HEK293 (cell line): Measurements from ENCODE around the gene OXSM.

ENCODE experiments used
- CTCF ChIP-seq: fragments of 450-650 bp; formaldehyde crosslinking; IDR thresholded peaks from 2 replicates; pipeline ENCODE4 v1.5.1; 2016; ENCODE audit warnings: missing biosample characterization, missing genetic modification characterization
- SETDB1 ChIP-seq: IDR thresholded peaks from one replicate; pipeline ENCODE4 v1.6.1; 2017; ENCODE audit warnings: mild to moderate bottlenecking, low read length, moderate library complexity, mixed read lengths; ENCODE audit not compliant: insufficient read length
- ZNF518A ChIP-seq: fragments of 450-650 bp; formaldehyde crosslinking; conservative IDR thresholded peaks from 2 replicates; pipeline ENCODE4 v1.5.1; 2016; ENCODE audit warnings: low read depth, missing biosample characterization, missing genetic modification characterization

- TF ChIP-seq ZNF518A (tag by site-specific recombination) (no peak), CTCF (tag by site-specific recombination) (no peak), SETDB1 (no peak)
Observed at GRCh38 chr3:25782636-25782937, 7.3 kb upstream of the OXSM start.
